HK-2 (cell line): ENCODE data around the gene TRIM47.

ENCODE experiments used
- DNase-seq: peaks from one replicate; pipeline ENCODE4 v3.0.0-alpha.2; 2018; ENCODE audit not compliant: unreplicated experiment

The TRIM47 gene

GRCh38 chr17:75831032-75831571 lies 47.3 kb downstream of the TRIM47 start:
- DNase-seq = no peak

GRCh38 chr17:75830164-75831031 lies 48.0 kb downstream of the TRIM47 start:
- no peak for DNase-seq

GRCh38 chr17:75829747-75830146 lies 48.6 kb downstream of the TRIM47 start:
- no peak for DNase-seq

GRCh38 chr17:75828741-75829140 lies 49.6 kb downstream of the TRIM47 start:
- no peak for DNase-seq

GRCh38 chr17:75828076-75828400 lies 50.3 kb downstream of the TRIM47 start:
- DNase-seq = no peak

DNA sequence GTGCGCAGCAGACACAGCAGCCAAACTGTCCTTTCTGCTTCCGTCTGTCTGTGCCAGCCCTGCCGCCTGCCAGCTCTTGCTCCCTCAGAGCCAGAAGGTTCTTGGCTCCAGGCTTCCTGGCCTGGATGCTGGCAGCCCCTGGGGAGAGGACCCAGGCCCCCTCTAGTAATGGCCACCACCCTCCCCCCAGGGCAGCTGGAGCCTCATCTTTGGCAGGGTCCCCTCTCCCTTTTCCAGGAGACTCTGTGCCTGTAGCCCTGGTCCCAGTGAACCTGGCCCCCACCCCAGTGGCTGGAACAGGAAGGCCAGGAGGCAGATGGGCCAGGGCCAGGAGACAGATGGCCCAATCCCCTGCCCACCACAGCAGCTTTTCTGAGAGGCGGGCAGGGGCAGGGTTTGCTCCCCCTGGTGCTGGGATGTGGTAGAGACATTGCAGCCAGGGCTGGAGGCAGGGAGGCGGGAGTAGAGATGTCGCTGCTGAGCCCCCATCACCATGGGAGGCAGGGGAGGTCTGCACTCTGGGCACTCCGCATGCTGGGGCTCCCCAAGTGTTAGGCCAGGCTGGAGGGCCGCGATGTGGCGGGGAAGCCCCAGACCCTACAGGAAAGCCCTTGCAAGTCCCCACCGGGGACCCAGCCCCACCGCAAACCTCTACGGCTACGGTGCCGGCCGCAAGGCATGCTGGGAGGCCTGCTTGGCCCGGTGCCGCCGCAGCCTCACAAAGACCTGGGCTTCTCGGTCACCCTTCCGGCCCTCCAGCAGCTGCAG lies 50.9 kb downstream of the TRIM47 start:
- DNase-seq = peak; percentile 46

GRCh38 chr17:75826561-75827307 lies 51.6 kb downstream of the TRIM47 start:
- no peak for DNase-seq

DNA sequence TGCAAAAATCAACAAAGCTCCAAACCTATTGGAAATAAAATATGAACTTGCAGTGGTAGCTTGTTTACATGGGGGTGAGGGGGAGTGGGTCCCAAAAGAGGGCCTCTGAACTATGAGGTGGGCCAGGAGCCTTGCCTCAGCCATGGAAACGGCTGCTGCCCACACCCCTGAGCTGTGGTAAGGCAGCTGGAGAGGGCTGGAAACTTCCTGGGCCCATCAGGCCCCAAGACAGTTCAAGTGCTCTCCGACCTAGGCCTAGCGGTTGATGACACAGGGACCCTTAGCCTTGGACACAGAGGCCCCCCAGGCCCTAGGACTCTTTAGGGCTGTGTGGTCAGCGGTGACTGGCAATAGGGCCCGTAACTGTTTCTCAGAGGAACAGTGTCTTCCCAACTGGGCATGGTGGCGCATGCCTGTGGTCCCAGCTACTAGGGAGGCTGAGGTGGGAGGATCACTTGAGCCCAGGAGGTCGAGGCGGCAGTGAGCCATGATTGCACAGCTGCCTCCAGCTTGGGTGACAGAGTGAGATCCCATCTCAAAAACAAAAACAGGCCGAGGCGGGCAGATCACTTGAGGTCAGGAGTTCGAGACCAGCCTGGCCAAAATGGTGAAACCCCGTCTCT lies 52.5 kb downstream of the TRIM47 start:
- no peak for DNase-seq

DNA sequence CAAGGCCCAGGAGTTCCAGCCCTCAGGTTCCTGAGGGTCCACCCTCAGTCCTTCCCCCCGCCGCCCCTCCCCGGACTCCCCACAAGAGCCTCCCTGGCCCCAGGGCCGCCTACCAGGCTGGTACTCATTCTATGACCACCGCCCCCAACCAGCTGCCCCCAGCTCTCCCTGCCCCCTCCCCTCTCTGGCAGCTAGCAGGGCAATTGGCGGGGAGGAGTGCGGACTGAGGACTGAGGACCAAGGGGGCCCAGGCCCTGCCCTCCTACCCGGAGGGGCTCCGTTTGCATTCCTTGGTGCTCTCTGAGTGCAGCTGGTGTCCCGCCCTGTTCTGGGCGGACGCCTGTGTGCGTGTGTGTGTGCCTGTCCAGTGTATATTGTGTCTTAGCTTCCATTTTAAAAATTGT lies 53.2 kb downstream of the TRIM47 start:
- DNase-seq = no peak

DNA sequence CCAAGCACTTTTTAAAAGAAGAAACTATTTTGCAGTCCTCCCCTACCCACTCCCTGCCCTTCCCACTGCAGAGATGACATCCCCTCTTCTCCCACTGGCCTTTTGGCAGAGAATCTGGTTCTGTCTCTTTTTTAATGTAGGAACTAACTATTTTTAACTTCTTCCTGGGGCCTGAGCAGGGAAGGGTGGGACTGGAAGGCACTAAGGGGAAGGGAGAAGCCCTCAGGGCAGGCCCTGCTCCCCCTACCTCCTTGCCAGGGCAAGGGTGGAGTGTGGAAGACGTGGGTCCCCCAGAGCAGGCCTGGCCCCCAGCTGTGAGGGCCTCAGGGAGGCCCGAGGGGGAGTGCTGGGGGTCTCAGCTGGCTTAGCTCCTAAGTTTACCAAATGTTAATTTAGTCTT lies 53.7 kb downstream of the TRIM47 start:
- DNase-seq = no peak
